ENCODE measurements around the gene TEX51.

GRCh38 chr2:126887506-126887905 lies 11.2 kb upstream of the TEX51 start:
- TF ChIP-seq YY1 (tag by site-specific recombination; IDR thresholded peaks at IDR 0.05): no peak
- no peak for TF ChIP-seq ZNF704 (tag by site-specific recombination; IDR thresholded peaks at IDR 0.05)
- no peak for TF ChIP-seq ZEB2 (tag by site-specific recombination; IDR thresholded peaks at IDR 0.05)
- TF ChIP-seq CTCF (tag by site-specific recombination; IDR thresholded peaks at IDR 0.05): no peak
- TF ChIP-seq ZNF202 (tag by site-specific recombination; IDR thresholded peaks at IDR 0.05; ENCODE audit: borderline replicate concordance): no peak
- TF ChIP-seq ZNF776 (tag by site-specific recombination; IDR thresholded peaks at IDR 0.05; ENCODE audit: borderline replicate concordance): no peak
- TF ChIP-seq ZNF560 (tag by site-specific recombination; IDR thresholded peaks at IDR 0.05; ENCODE audit: borderline replicate concordance): no peak
- TF ChIP-seq ZNF610 (tag by site-specific recombination; IDR thresholded peaks at IDR 0.05; ENCODE audit: borderline replicate concordance): no peak
- TF ChIP-seq SP2 (tag by site-specific recombination; IDR thresholded peaks at IDR 0.05): no peak
- no peak for TF ChIP-seq ZNF423 (tag by site-specific recombination; IDR thresholded peaks at IDR 0.05)
- no peak for TF ChIP-seq ZBTB11 (tag by site-specific recombination; conservative IDR thresholded peaks at IDR 0.05; ENCODE audit: low read depth)
- no peak for TF ChIP-seq ZNF571 (tag by site-specific recombination; IDR thresholded peaks at IDR 0.05)
- TF ChIP-seq GLIS2 (tag by site-specific recombination; IDR thresholded peaks at IDR 0.05): no peak

Data from HEK293 (cell line).